GM12864 (cell line): Measurements from ENCODE around the gene ITGAE.

ENCODE experiments used
- DNase-seq: peaks from one replicate; pipeline ENCODE4 v3.0.0-alpha.2; 2011; ENCODE audit warnings: low read depth
- H3K4me3 ChIP-seq: 2 replicates; pipeline ENCODE4 v1.5.1; 2011; ENCODE audit warnings: mild to moderate bottlenecking, low read depth, low read length, control low read depth
- CTCF ChIP-seq: IDR thresholded peaks from 2 replicates; pipeline ENCODE4 v1.5.1; 2011; ENCODE audit warnings: low read depth, mild to moderate bottlenecking, moderate library complexity, low read length, control low read depth, inconsistent platforms; ENCODE audit errors: missing control alignments

ITGAE gene

GRCh38 chr17:3699951-3700350 lies 101.0 kb downstream of the ITGAE start:
- no peak overlapping the region for H3K4me3 ChIP-seq
- no peak for DNase-seq

GRCh38 chr17:3698139-3698538 lies 102.8 kb downstream of the ITGAE start:
- H3K4me3 ChIP-seq, result no peak overlapping the region
- DNase-seq, result no peak
- no peak for TF ChIP-seq CTCF

More at GRCh38 chr17:3699951-3700350, 101.0 kb downstream of the ITGAE start:
- TF ChIP-seq CTCF, result no peak

GRCh38 chr17:3697103-3697476 lies 103.9 kb downstream of the ITGAE start:
- TF ChIP-seq CTCF, result no peak
- H3K4me3 ChIP-seq, result no peak overlapping the region
- DNase-seq, result no peak

- peak within 1 kb of the TSS; percentile 77 for H3K4me3 ChIP-seq
- no peak for TF ChIP-seq CTCF
- peak; percentile 59 for DNase-seq
Measured at GRCh38 chr17:3695723-3696411, 105.1 kb downstream of the ITGAE start, which contains the start of gene P2RX5. Gene P2RX5, minus strand, starts transcription at chr17:3696155. Its CDS starts 150 bp downstream, at chr17:3696005.

- peak overlapping the region; percentile 77 for H3K4me3 ChIP-seq
- no peak for DNase-seq
- TF ChIP-seq CTCF, result no peak
Measured at GRCh38 chr17:3695129-3695722, 105.8 kb downstream of the ITGAE start.

GRCh38 chr17:3693829-3694231 lies 107.2 kb downstream of the ITGAE start:
- H3K4me3 ChIP-seq, result peak overlapping the region; percentile 77
- peak; percentile 79 for DNase-seq
- no peak for TF ChIP-seq CTCF
